ENCODE measurements around the gene CSK. TPM values are rescaled to one million over a fixed set of nuclear protein-coding genes. Genes with fewer than 3 reads are reported as not detected.

CSK gene
- total RNA-seq, 1 experiment from 2014 or later, result 82.6 TPM

GRCh38 chr15:74742422-74742821, 39.5 kb upstream of the CSK start:
- intact Hi-C loops (cut with micrococcal nuclease; ENCODE audit: unreplicated experiment), result no loop called here
- Mint-ChIP-seq H3K4me3 (ENCODE audit: low read depth, unreplicated experiment) (no peak overlapping the region), H3K27me3 (ENCODE audit: unreplicated experiment) (peaks cover 32% of the 10 kb centered on the region), H3K36me3 (ENCODE audit: insufficient read depth, unreplicated experiment) (no peaks in the 10 kb centered on the region), H3K27ac (ENCODE audit: unreplicated experiment) (no peak overlapping the region), H3K4me1 (ENCODE audit: low read depth, unreplicated experiment) (no peaks in the 10 kb centered on the region), H3K9me3 (ENCODE audit: low read depth, unreplicated experiment) (peaks cover 6% of the 10 kb centered on the region)
- DNase-seq, result no peak
- CTCF ChIA-PET, result interaction anchor here (0.7 kb wide), 1 partner anchor 200 kb away, joined by 6 read pairs; no protein-coding TSS in a partner anchor
- BruUV-seq (replicated peaks), result no TSS peak
- TF ChIP-seq CTCF (IDR thresholded peaks at IDR 0.05; ENCODE audit: unreplicated experiment), result no peak

GRCh38 chr15:74746389-74746788, 35.5 kb upstream of the CSK start:
- H3K9me3 Mint-ChIP-seq (ENCODE audit: low read depth, unreplicated experiment), result peaks cover 6% of the 10 kb centered on the region

GRCh38 chr15:74748322-74748946, 33.4 kb upstream of the CSK start, which contains the start of gene CYP1A2:
TSS of gene CYP1A2 (plus strand) at chr15:74748845. CDS start at chr15:74749739, 894 bp downstream.
- CTCF ChIA-PET, result no interaction called here
- Mint-ChIP-seq H3K27ac (ENCODE audit: unreplicated experiment) (no peak within 1 kb of the TSS), H3K4me3 (ENCODE audit: low read depth, unreplicated experiment) (no peak within 1 kb of the TSS), H3K36me3 (ENCODE audit: insufficient read depth, unreplicated experiment) (no peaks in the 10 kb centered on the region), H3K9me3 (ENCODE audit: low read depth, unreplicated experiment) (no peaks in the 10 kb centered on the region), H3K27me3 (ENCODE audit: unreplicated experiment) (peaks cover 13% of the 10 kb centered on the region), H3K4me1 (ENCODE audit: low read depth, unreplicated experiment) (no peaks in the 10 kb centered on the region)
- TF ChIP-seq CTCF (IDR thresholded peaks at IDR 0.05; ENCODE audit: unreplicated experiment), result no peak
- DNase-seq, result no peak
- intact Hi-C loops (cut with micrococcal nuclease; ENCODE audit: unreplicated experiment), result no loop called here
- BruUV-seq (replicated peaks), result no TSS peak

More at GRCh38 chr15:74746389-74746788, 35.5 kb upstream of the CSK start:
- CTCF ChIA-PET, result no interaction called here
- Mint-ChIP-seq H3K27me3 (ENCODE audit: unreplicated experiment) (peaks cover 10% of the 10 kb centered on the region), H3K27ac (ENCODE audit: unreplicated experiment) (no peak overlapping the region), H3K4me1 (ENCODE audit: low read depth, unreplicated experiment) (no peaks in the 10 kb centered on the region), H3K4me3 (ENCODE audit: low read depth, unreplicated experiment) (no peak overlapping the region), H3K36me3 (ENCODE audit: insufficient read depth, unreplicated experiment) (no peaks in the 10 kb centered on the region)
- no peak for DNase-seq
- intact Hi-C loops (cut with micrococcal nuclease; ENCODE audit: unreplicated experiment), result no loop called here
- TF ChIP-seq CTCF (IDR thresholded peaks at IDR 0.05; ENCODE audit: unreplicated experiment), result no peak
- BruUV-seq (replicated peaks), result no TSS peak

- CTCF ChIA-PET, result interaction anchor here (0.6 kb wide), 1 partner anchor 57 kb away, joined by 5 read pairs; no protein-coding TSS in a partner anchor
Observed at GRCh38 chr15:74749832-74750231, 32.0 kb upstream of the CSK start.

More at GRCh38 chr15:74749832-74750231, 32.0 kb upstream of the CSK start:
- no peaks in the 10 kb centered on the region for H3K36me3 Mint-ChIP-seq (ENCODE audit: insufficient read depth, unreplicated experiment)
- H3K27me3 Mint-ChIP-seq (ENCODE audit: unreplicated experiment), result peaks cover 13% of the 10 kb centered on the region
- intact Hi-C loops (cut with micrococcal nuclease; ENCODE audit: unreplicated experiment), result no loop called here
- H3K4me3 Mint-ChIP-seq (ENCODE audit: low read depth, unreplicated experiment), result no peak overlapping the region
- no peak overlapping the region for H3K27ac Mint-ChIP-seq (ENCODE audit: unreplicated experiment)
- no peak for DNase-seq
- H3K4me1 Mint-ChIP-seq (ENCODE audit: low read depth, unreplicated experiment), result no peaks in the 10 kb centered on the region
- BruUV-seq (replicated peaks), result no TSS peak
- no peak for TF ChIP-seq CTCF (IDR thresholded peaks at IDR 0.05; ENCODE audit: unreplicated experiment)
- no peaks in the 10 kb centered on the region for H3K9me3 Mint-ChIP-seq (ENCODE audit: low read depth, unreplicated experiment)

Data from Calu3 (cell line).